Caco-2 (cell line): Measurements from ENCODE around the gene NEAT1. TPM values are rescaled to one million over a fixed set of nuclear protein-coding genes. Genes with fewer than 3 reads are reported as not detected.

ENCODE experiments used
- BruUV-seq: library from RNA; stranded (reverse); fragments of 400-500 nt; replicated peaks from 2 replicates; lab custom pipeline; 2021; lab: Mats Ljungman, UMichigan
- CTCF ChIA-PET: fragments of 300-600 bp; sonication (Branson Sonifier 250); formaldehyde crosslinking; loops from one replicate; lab custom pipeline; 2022; ENCODE audit warnings: antibody characterized with exemption; lab: Charles Lee
- POLR2A ChIA-PET: fragments of 300-600 bp; sonication (Branson Sonifier 250); formaldehyde crosslinking; loops from one replicate; lab custom pipeline; 2022; ENCODE audit warnings: antibody characterized with exemption; lab: Charles Lee
- DNase-seq, 2 experiments: peaks; one replicate each; pipeline versions ENCODE4 v3.0.0 to v3.0.0-alpha.2; 2020 to 2022
- H3K27me3 ChIP-seq: replicated peaks from 2 replicates; pipeline ENCODE4 v1.6.0; 2011; ENCODE audit warnings: low read length; ENCODE audit not compliant: control insufficient read depth, insufficient read depth
- H3K36me3 ChIP-seq: 2 replicates; pipeline ENCODE4 v1.5.1; 2011; ENCODE audit warnings: low read length; ENCODE audit not compliant: control insufficient read depth, insufficient read depth
- H3K4me1 ChIP-seq: fragments of 250-450 bp; sonication (Bioruptor Pico); 2 replicates; pipeline ENCODE4 v1.5.1; 2020; ENCODE audit warnings: mild to moderate bottlenecking
- H3K4me3 ChIP-seq: 2 replicates; pipeline ENCODE4 v1.5.1; 2011; ENCODE audit warnings: low read depth, mild to moderate bottlenecking, control low read depth, low read length
- H3K9me3 ChIP-seq: fragments of 250-450 bp; sonication (Bioruptor Pico); 2 replicates; pipeline ENCODE4 v1.5.1; 2020; ENCODE audit warnings: mild to moderate bottlenecking, moderate library complexity
- H3K27ac Mint-ChIP-seq: one replicate; pipeline ENCODE4 v1.8.0; 2022; ENCODE audit warnings: mixed read lengths; ENCODE audit not compliant: unreplicated experiment
- H3K27me3 Mint-ChIP-seq: one replicate; pipeline ENCODE4 v1.8.0; 2022; ENCODE audit warnings: mixed read lengths; ENCODE audit not compliant: insufficient read depth, unreplicated experiment
- H3K36me3 Mint-ChIP-seq: one replicate; pipeline ENCODE4 v1.8.0; 2022; ENCODE audit warnings: mild to moderate bottlenecking, mixed read lengths; ENCODE audit not compliant: insufficient read depth, unreplicated experiment
- H3K4me1 Mint-ChIP-seq: one replicate; pipeline ENCODE4 v1.8.0; 2022; ENCODE audit warnings: low read depth, mixed read lengths; ENCODE audit not compliant: unreplicated experiment
- H3K4me3 Mint-ChIP-seq: one replicate; pipeline ENCODE4 v1.8.0; 2022; ENCODE audit warnings: mild to moderate bottlenecking, moderate library complexity, mixed read lengths; ENCODE audit not compliant: unreplicated experiment
- H3K9me3 Mint-ChIP-seq: one replicate; pipeline ENCODE4 v1.8.0; 2022; ENCODE audit warnings: mixed read lengths; ENCODE audit not compliant: unreplicated experiment
- intact Hi-C: fragments of 100-400 bp; cut with micrococcal nuclease; formaldehyde crosslinking; loops from one replicate; pipeline ENCODE4 v1.10.0; 2022; ENCODE audit not compliant: unreplicated experiment
- total RNA-seq: library from RNA; stranded (reverse); gene quantifications from 2 replicates; pipeline ENCODE4 v1.2.3, GENCODE V29; 2022
- TF ChIP-seq, protein P1 (sequence below), 2 experiments: fragments of 200-600 bp in 1 of 2; IDR thresholded peaks; 1 replicate in 1 of 2; 2 replicates in 1 of 2; pipeline versions ENCODE4 v1.5.1 to v1.8.0; 2011 to 2022; ENCODE audit warnings: antibody characterized with exemption in 1 of 2, control low read depth in 1 of 2, inconsistent platforms in 1 of 2, low read depth in 1 of 2, low read length in 1 of 2, mild to moderate bottlenecking in 1 of 2, moderate library complexity in 1 of 2; ENCODE audit not compliant: insufficient read depth in 1 of 2, severe bottlenecking in 1 of 2, unreplicated experiment in 1 of 2

Gene NEAT1
- total RNA-seq, 1 experiment from 2014 or later = 254 TPM

DNA sequence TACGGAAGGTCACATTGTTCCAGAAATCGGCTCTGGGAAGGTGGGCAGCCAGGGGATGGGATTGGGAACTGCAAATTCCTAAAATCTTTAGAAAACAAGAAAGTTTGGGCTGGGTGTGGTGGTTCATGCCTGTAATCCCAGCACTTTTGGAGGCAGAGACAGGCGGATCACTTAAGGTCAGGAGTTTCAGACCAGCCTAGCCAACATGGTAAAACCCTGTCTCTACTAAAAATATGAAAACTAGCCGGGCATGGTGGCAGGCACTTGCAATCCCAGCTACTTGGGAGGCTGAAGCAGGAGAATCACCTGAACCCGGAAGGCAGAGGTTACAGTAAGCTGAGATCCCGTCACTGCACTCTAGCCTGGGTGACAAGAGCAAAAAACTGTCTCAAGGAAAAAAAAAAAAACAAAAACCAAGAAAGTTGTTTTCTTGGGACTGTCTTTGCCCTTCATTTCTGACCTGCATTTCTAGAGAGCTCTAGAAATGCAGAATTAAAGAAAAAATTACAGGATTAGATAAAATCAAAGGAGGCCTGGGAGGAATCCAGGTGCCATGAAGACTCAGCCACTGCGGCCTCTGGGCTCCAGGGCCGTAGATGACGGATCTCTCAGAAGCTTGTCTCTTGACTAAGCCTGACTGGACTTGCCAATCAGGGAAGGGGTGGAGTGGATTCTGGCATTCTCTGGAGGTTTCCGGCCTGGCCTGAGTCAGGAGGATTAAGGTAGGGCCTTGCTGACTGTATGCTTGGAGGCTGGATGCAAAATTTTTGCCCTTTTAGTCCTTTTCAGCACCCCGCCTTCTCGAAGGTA, 71.0 kb downstream of the NEAT1 start:
- Histone ChIP-seq H3K4me3 (no peak overlapping the region), H3K9me3 (no peaks in the 10 kb centered on the region), H3K36me3 (no peaks in the 10 kb centered on the region), H3K27me3 (no peaks in the 10 kb centered on the region), H3K4me1 (peaks cover 72% of the 10 kb centered on the region)
- Mint-ChIP-seq H3K4me3 (no peak overlapping the region), H3K27ac (peak overlapping the region; percentile 100), H3K4me1 (peaks cover 64% of the 10 kb centered on the region), H3K9me3 (no peaks in the 10 kb centered on the region), H3K36me3 (peaks cover 20% of the 10 kb centered on the region), H3K27me3 (no peaks in the 10 kb centered on the region)
- intact Hi-C loops = no loop called here
- CTCF ChIA-PET = interaction anchor here (0.6 to 2.0 kb wide), 3 partner anchors 14 to 24 kb away, joined by 3 to 15 read pairs (median 4); no protein-coding TSS in a partner anchor
- no TSS peak for BruUV-seq
- peak; percentile 74 to 85 for DNase-seq
- POLR2A ChIA-PET = interaction anchor here (0.6 to 1.8 kb wide), 5 partner anchors 14 to 302 kb away, joined by 4 to 12 read pairs (median 7); partner anchors contain the start of gene NEAT1
- TF ChIP-seq, protein P1, sequence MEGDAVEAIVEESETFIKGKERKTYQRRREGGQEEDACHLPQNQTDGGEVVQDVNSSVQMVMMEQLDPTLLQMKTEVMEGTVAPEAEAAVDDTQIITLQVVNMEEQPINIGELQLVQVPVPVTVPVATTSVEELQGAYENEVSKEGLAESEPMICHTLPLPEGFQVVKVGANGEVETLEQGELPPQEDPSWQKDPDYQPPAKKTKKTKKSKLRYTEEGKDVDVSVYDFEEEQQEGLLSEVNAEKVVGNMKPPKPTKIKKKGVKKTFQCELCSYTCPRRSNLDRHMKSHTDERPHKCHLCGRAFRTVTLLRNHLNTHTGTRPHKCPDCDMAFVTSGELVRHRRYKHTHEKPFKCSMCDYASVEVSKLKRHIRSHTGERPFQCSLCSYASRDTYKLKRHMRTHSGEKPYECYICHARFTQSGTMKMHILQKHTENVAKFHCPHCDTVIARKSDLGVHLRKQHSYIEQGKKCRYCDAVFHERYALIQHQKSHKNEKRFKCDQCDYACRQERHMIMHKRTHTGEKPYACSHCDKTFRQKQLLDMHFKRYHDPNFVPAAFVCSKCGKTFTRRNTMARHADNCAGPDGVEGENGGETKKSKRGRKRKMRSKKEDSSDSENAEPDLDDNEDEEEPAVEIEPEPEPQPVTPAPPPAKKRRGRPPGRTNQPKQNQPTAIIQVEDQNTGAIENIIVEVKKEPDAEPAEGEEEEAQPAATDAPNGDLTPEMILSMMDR (IDR thresholded peaks at IDR 0.05; ENCODE audit: insufficient read depth in 1 of 2, low read depth in 1 of 2, low read length in 1 of 2, severe bottlenecking in 1 of 2, unreplicated experiment in 1 of 2) = no peak

Other genes with a start within 250 kb of the NEAT1 start
- gene CAPN1, start 240.9 kb upstream of the NEAT1 start, total RNA-seq = 238 and 244 TPM in 2 replicates
- 23.2 and 25.3 TPM in 2 replicates for gene POLA2, start 160.8 kb upstream of the NEAT1 start, total RNA-seq
- 38.0 and 40.7 TPM in 2 replicates for gene CDC42EP2, start 107.9 kb upstream of the NEAT1 start, total RNA-seq
- gene DPF2, start 88.9 kb upstream of the NEAT1 start, total RNA-seq = 64.2 and 65.3 TPM in 2 replicates
- 3.0 and 3.2 TPM in 2 replicates for gene TIGD3, start 68.0 kb upstream of the NEAT1 start, total RNA-seq
- gene SLC25A45, start 40.2 kb upstream of the NEAT1 start, total RNA-seq = 8.1 and 8.5 TPM in 2 replicates
- gene FRMD8, start 36.2 kb upstream of the NEAT1 start, total RNA-seq = 35.1 and 38.2 TPM in 2 replicates
- gene MALAT1, start 76.2 kb downstream of the NEAT1 start, total RNA-seq = 4,797 and 4,914 TPM in 2 replicates
- gene SCYL1, start 102.3 kb downstream of the NEAT1 start, total RNA-seq = 123 and 124 TPM in 2 replicates
- gene LTBP3, start 135.6 kb downstream of the NEAT1 start, total RNA-seq = 87.2 and 91.2 TPM in 2 replicates
- 52.9 and 53.9 TPM in 2 replicates for gene ZNRD2, start 147.7 kb downstream of the NEAT1 start, total RNA-seq
- 24.0 and 26.9 TPM in 2 replicates for gene FAM89B, start 149.7 kb downstream of the NEAT1 start, total RNA-seq
- 19.2 and 19.6 TPM in 2 replicates for gene EHBP1L1, start 153.3 kb downstream of the NEAT1 start, total RNA-seq
- 0.39 and 0.49 TPM in 2 replicates for gene KCNK7, start 173.0 kb downstream of the NEAT1 start, total RNA-seq
- gene MAP3K11, start 191.4 kb downstream of the NEAT1 start, total RNA-seq = 80.5 and 89.2 TPM in 2 replicates
- gene PCNX3, start 193.0 kb downstream of the NEAT1 start, total RNA-seq = 52.7 and 52.8 TPM in 2 replicates
- gene SIPA1, start 215.3 kb downstream of the NEAT1 start, total RNA-seq = 30.5 and 35.1 TPM in 2 replicates
- gene RELA, start 240.1 kb downstream of the NEAT1 start, total RNA-seq = 51.2 and 54.9 TPM in 2 replicates